K562 (cell line): ENCODE data around the gene MLH3. TPM values are rescaled to one million over a fixed set of nuclear protein-coding genes. Genes with fewer than 3 reads are reported as not detected.

Experiments
- ATAC-seq: fragments of 200-7000 bp; cut with Tn5 transposase; 3 replicates; pipeline ENCODE4 v1.9.1; 2020; ENCODE audit warnings: moderate library complexity
- BruUV-seq: library from RNA; stranded (reverse); fragments of 400-500 nt; replicated peaks from 2 replicates; lab custom pipeline; 2021; lab: Mats Ljungman, UMichigan
- CTCF ChIA-PET: fragments of 300-600 bp; formaldehyde crosslinking; extraction: SDS; loops from one replicate; lab custom pipeline; 2021; ENCODE audit warnings: low intra/inter-chr PET ratio; lab: Yijun Ruan, JAX
- POLR2A ChIA-PET: fragments of 300-600, 350-650 bp; sonication (Branson Sonifier 250); formaldehyde crosslinking; extraction: SDS; loops from one replicate; lab custom pipeline; 2021; ENCODE audit warnings: antibody characterized with exemption, inconsistent platforms; lab: Yijun Ruan, JAX
- DNase-seq, 4 experiments: peaks; one replicate each; pipeline versions ENCODE4 v3.0.0 to v3.0.0-alpha.2; 2011 to 2018; ENCODE audit warnings: low spot score in 3 of 4, mixed read lengths in 3 of 4; ENCODE audit errors: extremely low read depth in 1 of 4
- FAIRE-seq: peaks from 2 replicates; lab custom pipeline; 2011; peaks lifted over from hg19 to GRCh38; lab: Jason Lieb, UNC
- H2AFZ ChIP-seq: 2 replicates; pipeline ENCODE4 v1.6.0; 2011; ENCODE audit warnings: low read depth, low read length, control low read depth, inconsistent platforms
- H3K27ac ChIP-seq: fragments of 200-600 bp; 3 replicates; pipeline ENCODE4 v1.8.0; 2011; ENCODE audit warnings: low read depth, mild to moderate bottlenecking, control low read depth, inconsistent platforms, low read length, moderate library complexity, mixed read lengths; ENCODE audit errors: extremely low read depth
- H3K27me3 ChIP-seq, 2 experiments: fragments of 300-600 bp in 1 of 2; 2 replicates in 1 of 2; 3 replicates in 1 of 2; pipeline versions ENCODE4 v1.6.0 to v1.8.0; 2011; ENCODE audit warnings: inconsistent platforms in 2 of 2, low read length in 2 of 2, mild to moderate bottlenecking in 1 of 2, mixed read lengths in 1 of 2, moderate library complexity in 1 of 2; ENCODE audit not compliant: control insufficient read depth in 2 of 2, insufficient read depth in 2 of 2
- H3K36me3 ChIP-seq: fragments of 300-600 bp; 3 replicates; pipeline ENCODE4 v1.8.0; 2011; ENCODE audit warnings: mild to moderate bottlenecking, low read length, inconsistent platforms; ENCODE audit not compliant: control insufficient read depth, insufficient read depth
- H3K4me1 ChIP-seq, 2 experiments: fragments of 200-600 bp in 1 of 2; replicated peaks in 1 of 2; 2 replicates in 1 of 2; 3 replicates in 1 of 2; pipeline versions ENCODE4 v1.5.1 to v1.8.0; 2011; ENCODE audit warnings: inconsistent platforms in 2 of 2, low read length in 2 of 2, mild to moderate bottlenecking in 1 of 2, mixed read lengths in 1 of 2, moderate library complexity in 1 of 2; ENCODE audit not compliant: control insufficient read depth in 2 of 2, insufficient read depth in 2 of 2
- H3K4me2 ChIP-seq: 2 replicates; pipeline ENCODE4 v1.6.1; 2011; ENCODE audit warnings: low read length, control low read depth, inconsistent platforms, mixed read lengths; ENCODE audit not compliant: insufficient read depth
- H3K4me3 ChIP-seq: fragments of 200-600 bp; sonication (generic), shearing (Covaris generic); 2 replicates; pipeline ENCODE4 v1.5.1; 2016; ENCODE audit warnings: control low read depth, inconsistent platforms
- H3K79me2 ChIP-seq: fragments of 200-600 bp; 3 replicates; pipeline ENCODE4 v1.8.0; 2011; ENCODE audit warnings: low read length, inconsistent platforms; ENCODE audit not compliant: control insufficient read depth, insufficient read depth
- H3K9ac ChIP-seq, 2 experiments: 2 replicates each; pipeline versions ENCODE4 v1.6.0 to v1.6.1; 2011; ENCODE audit warnings: low read depth in 2 of 2, low read length in 2 of 2, control low read depth in 1 of 2, inconsistent platforms in 1 of 2, mild to moderate bottlenecking in 1 of 2, mixed read lengths in 1 of 2; ENCODE audit not compliant: insufficient read depth in 1 of 2
- H3K9me1 ChIP-seq: one replicate; pipeline ENCODE4 v1.6.0; 2011; ENCODE audit warnings: inconsistent platforms, mild to moderate bottlenecking, low read length, moderate library complexity; ENCODE audit not compliant: control insufficient read depth, insufficient read depth
- H3K9me3 ChIP-seq: replicated peaks from 2 replicates; pipeline ENCODE4 v1.5.1; 2011; ENCODE audit warnings: low read depth, low read length, inconsistent platforms; ENCODE audit not compliant: control insufficient read depth, insufficient read depth
- H4K20me1 ChIP-seq: replicated peaks from 2 replicates; pipeline ENCODE4 v1.6.1; 2011; ENCODE audit warnings: low read length, inconsistent platforms, mixed read lengths; ENCODE audit not compliant: control insufficient read depth, insufficient read depth
- BDP1 ChIP-seq: IDR thresholded peaks from 3 replicates; pipeline ENCODE4 v1.6.1; 2011; ENCODE audit not compliant: insufficient read length, insufficient read depth
- BRF1 ChIP-seq: IDR thresholded peaks from 3 replicates; pipeline ENCODE4 v1.6.1; 2011; ENCODE audit warnings: borderline replicate concordance, mild to moderate bottlenecking; ENCODE audit not compliant: insufficient read length; ENCODE audit errors: extremely low read depth
- ELK3 ChIP-seq: fragments of 450-650 bp; formaldehyde crosslinking; IDR thresholded peaks from 2 replicates; pipeline ENCODE4 v1.4.0; 2020; ENCODE audit warnings: mild to moderate bottlenecking
- HDAC1 ChIP-seq, 2 experiments: fragments of 450-650 bp; IDR thresholded peaks; 2 replicates each; pipeline ENCODE4 v1.6.1; 2016 to 2017; ENCODE audit warnings: inconsistent platforms in 1 of 2, mild to moderate bottlenecking in 1 of 2, moderate library complexity in 1 of 2
- KDM4B ChIP-seq, 2 experiments: fragments of 450-650 bp in 1 of 2; sonication (generic) in 1 of 2; IDR thresholded peaks; 2 replicates each; pipeline ENCODE4 v1.6.1; 2016 to 2017; ENCODE audit warnings: borderline replicate concordance in 2 of 2, antibody characterized with exemption in 1 of 2, low read depth in 1 of 2, mild to moderate bottlenecking in 1 of 2
- L3MBTL2 ChIP-seq: fragments of 450-650 bp; IDR thresholded peaks from 2 replicates; pipeline ENCODE4 v1.6.1; 2016; ENCODE audit warnings: mild to moderate bottlenecking, moderate library complexity
- NFIC ChIP-seq: fragments of 450-650 bp; IDR thresholded peaks from 2 replicates; pipeline ENCODE4 v1.6.1; 2017; ENCODE audit warnings: mild to moderate bottlenecking, inconsistent platforms
- POU5F1 ChIP-seq: fragments of 150-350 bp; IDR thresholded peaks from 2 replicates; pipeline ENCODE4 v1.6.1; 2014; ENCODE audit warnings: borderline replicate concordance, low read length, low read depth, mild to moderate bottlenecking; ENCODE audit not compliant: partially characterized antibody
- TRIM24 ChIP-seq, 2 experiments: fragments of 450-650 bp; IDR thresholded peaks; 2 replicates each; pipeline ENCODE4 v1.6.1; 2016
- U2AF2 ChIP-seq: fragments of 200-400 bp; formaldehyde crosslinking; optimal IDR thresholded peaks from 2 replicates; pipeline ENCODE3; 2017; ENCODE audit warnings: low read depth, mild to moderate bottlenecking, low read length
- USF1 ChIP-seq: sonication (generic); formaldehyde crosslinking; IDR thresholded peaks from 2 replicates; pipeline ENCODE4 v1.9.0; 2022; ENCODE audit warnings: mild to moderate bottlenecking, missing genetic modification reagents
- ZBTB34 ChIP-seq: fragments of 250-450 bp; sonication (Bioruptor Pico); IDR thresholded peaks from 2 replicates; pipeline ENCODE4 v1.8.0; 2021; ENCODE audit warnings: mild to moderate bottlenecking, moderate library complexity
- ZC3H8 ChIP-seq: fragments of 450-650 bp; IDR thresholded peaks from 2 replicates; pipeline ENCODE4 v1.6.1; 2017
- WGBS: fragments of 100-300 bp; shearing (Covaris generic); methylation state at CpG from one replicate; pipeline ENCODE4 v1.1.6; 2016; ENCODE audit warnings: low coverage, mixed read lengths; ENCODE audit not compliant: insufficient coverage; ENCODE audit errors: missing lambda C conversion rate; 5-methylcytosine and 5-hydroxymethylcytosine counted together
- in situ Hi-C: fragments of 300-500 bp; cut with MboI; formaldehyde crosslinking; loops from 4 replicates; pipeline ENCODE4 v1.15.0; 2018; ENCODE audit warnings: inconsistent platforms, mixed read lengths
- intact Hi-C: fragments of 100-400 bp; cut with micrococcal nuclease; formaldehyde crosslinking; loops from 2 replicates; pipeline ENCODE4 v1.14.2; 2022
- polyA plus RNA-seq, 8 experiments: library from polyadenylated mRNA; depleted of rRNA in 4 of 8; stranded (reverse) in 5 of 8; unstranded in 3 of 8; fragments of >200 nt; fragmentation: Nextera tagmentation in 2 of 8; fragmentation: Illumina TruSeq in 1 of 8; extraction: Ambion mirVana in 2 of 8; extraction: Trizol in 1 of 8; gene quantifications; 2 replicates each; pipeline versions ENCODE4 v1.2.1 to v1.2.3, GENCODE V29; 2011 to 2014; ENCODE audit warnings: inconsistent platforms in 1 of 8, missing spikeins in 1 of 8
- total RNA-seq, 7 experiments: library from RNA; depleted of rRNA in 6 of 7; stranded (reverse); fragments of >200 nt in 6 of 7; fragmentation: Illumina TruSeq in 2 of 7; extraction: Trizol in 2 of 7; gene quantifications; 2 replicates each; pipeline versions ENCODE4 v1.2.1 to v1.2.3, GENCODE V29; 2011 to 2021; ENCODE audit warnings: low replicate concordance in 1 of 7

MLH3 gene
- total and polyA plus RNA-seq, 9 of the 15 experiments (the other 6 are each of a cell fraction or from before 2014, with no cell fraction given) = 5.9 to 15.3 (median 10.7) TPM

- Histone ChIP-seq H3K4me2 (peak overlapping the region; percentile 80; the same call in 1 of the 2 replicates), H4K20me1 (no peaks in the 10 kb centered on the region), H3K9ac (peak overlapping the region; percentile 69 to 95; a peak in 3 of 4 replicates), H3K9me3 (no peaks in the 10 kb centered on the region), H3K36me3 (peaks cover 8% of the 10 kb centered on the region; the same call in 2 of the 3 replicates), H3K4me3 (peak overlapping the region; percentile 53), H3K27ac (peak overlapping the region; percentile 82; the same call in 1 of the 3 replicates), H3K27me3 (no peaks in the 10 kb centered on the region), H3K79me2 (peaks cover 22% of the 10 kb centered on the region), H2AFZ (peak overlapping the region; percentile 87), H3K9me1 (no peaks in the 10 kb centered on the region), H3K4me1 (peaks cover 0 to 9% of the 10 kb centered on the region in 2 experiments; a peak in 4 of 5 replicates)
- 33% methylated on average over 3 of the region's 5 CpGs for WGBS
- DNase-seq = no peak
- FAIRE-seq = no peak
- BruUV-seq = no TSS peak
- ChIA-PET CTCF (no interaction called here), POLR2A (interaction anchor here (1.2 to 1.3 kb wide), 2 partner anchors 13 to 18 kb away, joined by 3 to 7 read pairs; partner anchors contain the start of genes ACYP1 and ZC2HC1C)
- in situ Hi-C loops = no loop called here
- intact Hi-C loops = no loop called here
- ATAC-seq = no peak
- TF ChIP-seq KDM4B (IDR thresholded peaks at IDR 0.05; ENCODE audit: borderline replicate concordance in 2 of 2, low read depth in 1 of 2) (no peak), NFIC (0 out of 2 replicates have a peak, but pooled peaks have one; percentile 7), ELK3 (no peak), TRIM24 (IDR thresholded peaks at IDR 0.05) (0 out of 4 replicates have a peak, but pooled peaks of 1 of the 2 experiments have one; percentile 7), BRF1 (no peak), HDAC1 (IDR thresholded peaks at IDR 0.05) (0 out of 4 replicates have a peak, but pooled peaks of 1 of the 2 experiments have one; percentile 2), POU5F1 (no peak), BDP1 (no peak), U2AF2 (no peak), ZC3H8 (no peak), ZBTB34 (CRISPR knock-in tag) (no peak), L3MBTL2 (0 out of 2 replicates have a peak, but pooled peaks have one; percentile 3), USF1 (CRISPR knock-in tag) (no peak)
Observed at GRCh38 chr14:75051556-75051899, 261 bp upstream of the MLH3 start.
